ENCODE results near the gene CD58. TPM values are rescaled to one million over a fixed set of nuclear protein-coding genes. Genes with fewer than 3 reads are reported as not detected.
"Not testable (repeated sequence)": the region's sequence is repeated elsewhere in the genome, so short reads cannot be mapped to it uniquely, and the experiment has no call there.

The CD58 gene
- polyA plus RNA-seq, 1 donor (not counting 4 experiments of a cell fraction or from before 2014, with no cell fraction given) = 38.6 TPM

DNA sequence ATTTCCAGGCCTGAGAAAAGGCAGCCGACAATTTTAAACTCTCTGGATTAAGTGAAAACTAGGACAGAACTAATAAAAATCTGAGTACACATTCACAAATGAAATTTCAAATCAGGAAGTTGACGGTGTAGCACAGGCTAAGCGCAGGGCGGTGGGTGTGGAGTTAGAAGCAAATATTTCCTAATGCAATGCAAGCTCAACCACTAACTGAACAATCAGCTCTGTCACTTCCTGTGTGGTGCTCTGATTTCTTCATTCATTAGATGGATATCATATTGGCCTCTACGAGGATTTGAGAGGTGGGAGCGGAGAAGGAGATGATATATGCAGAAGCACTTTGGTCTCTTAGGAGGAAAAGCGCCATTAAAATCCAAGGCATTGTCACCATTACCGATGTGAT, 35.2 kb upstream of the CD58 start:
- H3K4me2 ChIP-seq (ENCODE audit: control insufficient read depth, extremely low read depth, insufficient read depth, low read depth, low read length); H3K27ac ChIP-seq (ENCODE audit: control insufficient read depth, insufficient read depth, low read length); H3K79me2 ChIP-seq (ENCODE audit: control insufficient read depth, insufficient read depth, low read length); H3K9me3 ChIP-seq (ENCODE audit: control insufficient read depth, low read depth, low read length); DNase-seq (ENCODE audit: low read depth, low spot score); H3K9me1 ChIP-seq (ENCODE audit: control insufficient read depth, extremely low read depth, insufficient read depth, low read length); H2AFZ ChIP-seq (ENCODE audit: control insufficient read depth, low read length); FAIRE-seq; H3K36me3 ChIP-seq (ENCODE audit: control insufficient read depth in 2 of 2, extremely low read depth in 1 of 2, insufficient read depth in 2 of 2, low read length in 2 of 2); H3K27me3 ChIP-seq (ENCODE audit: control insufficient read depth, extremely low read depth, insufficient read depth, low read length); dilution Hi-C loops (cut with MboI; ENCODE audit: extremely low pct_ligation_motif_present, low sequenced_read_pairs); H4K20me1 ChIP-seq (ENCODE audit: control insufficient read depth, extremely low read depth, insufficient read depth, low read length); H3K4me3 ChIP-seq (ENCODE audit: control insufficient read depth in 2 of 3, extremely low read depth in 1 of 3, insufficient read depth in 2 of 3, low read depth in 1 of 3, low read length in 3 of 3); H3K9ac ChIP-seq (ENCODE audit: control insufficient read depth, extremely low read depth, insufficient read depth, low read length); H3K4me1 ChIP-seq (ENCODE audit: control insufficient read depth, extremely low read depth, insufficient read depth, low read length): not testable (repeated sequence)

DNA sequence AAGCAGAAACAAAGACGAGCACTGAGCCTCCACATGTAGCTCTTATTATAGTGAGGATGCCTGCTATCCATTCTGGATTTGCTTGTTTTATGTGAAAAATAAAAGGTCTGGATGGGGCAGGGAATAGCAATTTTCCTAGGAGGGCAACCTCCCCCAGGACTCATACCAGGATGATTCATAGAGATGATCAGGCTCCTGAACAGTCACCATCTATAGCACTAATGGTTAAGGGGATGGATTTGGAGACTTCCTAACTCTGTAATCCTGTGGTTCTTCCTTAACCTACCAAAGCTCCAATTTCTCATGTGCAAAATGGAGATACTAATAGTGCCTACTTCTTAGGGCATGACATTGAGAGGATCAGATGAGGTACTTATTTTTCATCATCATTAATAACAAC, 34.5 kb upstream of the CD58 start:
- Histone ChIP-seq H3K9me1 (ENCODE audit: control insufficient read depth, extremely low read depth, insufficient read depth, low read length) (no peaks in the 10 kb centered on the region), H3K4me3 (ENCODE audit: control insufficient read depth in 2 of 3, extremely low read depth in 1 of 3, insufficient read depth in 2 of 3, low read depth in 1 of 3, low read length in 3 of 3) (no peak overlapping the region), H3K9ac (ENCODE audit: control insufficient read depth, extremely low read depth, insufficient read depth, low read length) (no peak overlapping the region), H3K9me3 (ENCODE audit: control insufficient read depth, low read depth, low read length) (no peaks in the 10 kb centered on the region), H3K36me3 (ENCODE audit: control insufficient read depth in 2 of 2, extremely low read depth in 1 of 2, insufficient read depth in 2 of 2, low read length in 2 of 2) (peaks cover 0 to 3% of the 10 kb centered on the region in 2 experiments), H3K4me1 (ENCODE audit: control insufficient read depth, extremely low read depth, insufficient read depth, low read length) (no peaks in the 10 kb centered on the region), H3K4me2 (ENCODE audit: control insufficient read depth, extremely low read depth, insufficient read depth, low read depth, low read length) (no peak overlapping the region), H4K20me1 (ENCODE audit: control insufficient read depth, extremely low read depth, insufficient read depth, low read length) (no peaks in the 10 kb centered on the region), H3K27ac (ENCODE audit: control insufficient read depth, insufficient read depth, low read length) (no peak overlapping the region), H3K27me3 (ENCODE audit: control insufficient read depth, extremely low read depth, insufficient read depth, low read length) (no peaks in the 10 kb centered on the region), H3K79me2 (ENCODE audit: control insufficient read depth, insufficient read depth, low read length) (no peaks in the 10 kb centered on the region), H2AFZ (ENCODE audit: control insufficient read depth, low read length) (no peak overlapping the region)
- no peak for DNase-seq (ENCODE audit: low read depth, low spot score)
- FAIRE-seq = no peak
- TF ChIP-seq CTCF (optimal IDR thresholded peaks at IDR 0.05 in 1 of 3, IDR thresholded peaks at IDR 0.05 in 1 of 3, conservative IDR thresholded peaks at IDR 0.05 in 1 of 3; ENCODE audit: extremely low read depth in 1 of 3, insufficient read depth in 2 of 3, low read length in 3 of 3) = no peak
- TF ChIP-seq EZH2 (IDR thresholded peaks at IDR 0.05; ENCODE audit: low read length) = no peak
- dilution Hi-C loops (cut with MboI; ENCODE audit: extremely low pct_ligation_motif_present, low sequenced_read_pairs) = no loop called here

- H3K27ac ChIP-seq (ENCODE audit: control insufficient read depth, insufficient read depth, low read length); H3K4me3 ChIP-seq (ENCODE audit: control insufficient read depth in 2 of 3, extremely low read depth in 1 of 3, insufficient read depth in 2 of 3, low read depth in 1 of 3, low read length in 3 of 3); FAIRE-seq; H3K9ac ChIP-seq (ENCODE audit: control insufficient read depth, extremely low read depth, insufficient read depth, low read length); H2AFZ ChIP-seq (ENCODE audit: control insufficient read depth, low read length); H3K9me1 ChIP-seq (ENCODE audit: control insufficient read depth, extremely low read depth, insufficient read depth, low read length); H3K36me3 ChIP-seq (ENCODE audit: control insufficient read depth in 2 of 2, extremely low read depth in 1 of 2, insufficient read depth in 2 of 2, low read length in 2 of 2); H3K27me3 ChIP-seq (ENCODE audit: control insufficient read depth, extremely low read depth, insufficient read depth, low read length); H3K9me3 ChIP-seq (ENCODE audit: control insufficient read depth, low read depth, low read length); H3K4me2 ChIP-seq (ENCODE audit: control insufficient read depth, extremely low read depth, insufficient read depth, low read depth, low read length); dilution Hi-C loops (cut with MboI; ENCODE audit: extremely low pct_ligation_motif_present, low sequenced_read_pairs); H3K4me1 ChIP-seq (ENCODE audit: control insufficient read depth, extremely low read depth, insufficient read depth, low read length); H4K20me1 ChIP-seq (ENCODE audit: control insufficient read depth, extremely low read depth, insufficient read depth, low read length); DNase-seq (ENCODE audit: low read depth, low spot score); H3K79me2 ChIP-seq (ENCODE audit: control insufficient read depth, insufficient read depth, low read length): not testable (repeated sequence)
Measured at GRCh38 chr1:116604408-116604807, 33.6 kb upstream of the CD58 start.

GRCh38 chr1:116603646-116604045, 32.8 kb upstream of the CD58 start:
- H3K9me3 ChIP-seq (ENCODE audit: control insufficient read depth, low read depth, low read length); H3K9me1 ChIP-seq (ENCODE audit: control insufficient read depth, extremely low read depth, insufficient read depth, low read length); H3K36me3 ChIP-seq (ENCODE audit: control insufficient read depth in 2 of 2, extremely low read depth in 1 of 2, insufficient read depth in 2 of 2, low read length in 2 of 2); H3K9ac ChIP-seq (ENCODE audit: control insufficient read depth, extremely low read depth, insufficient read depth, low read length); dilution Hi-C loops (cut with MboI; ENCODE audit: extremely low pct_ligation_motif_present, low sequenced_read_pairs); H4K20me1 ChIP-seq (ENCODE audit: control insufficient read depth, extremely low read depth, insufficient read depth, low read length); H3K27ac ChIP-seq (ENCODE audit: control insufficient read depth, insufficient read depth, low read length); H3K27me3 ChIP-seq (ENCODE audit: control insufficient read depth, extremely low read depth, insufficient read depth, low read length); FAIRE-seq; H3K4me2 ChIP-seq (ENCODE audit: control insufficient read depth, extremely low read depth, insufficient read depth, low read depth, low read length); H3K4me3 ChIP-seq (ENCODE audit: control insufficient read depth in 2 of 3, extremely low read depth in 1 of 3, insufficient read depth in 2 of 3, low read depth in 1 of 3, low read length in 3 of 3); DNase-seq (ENCODE audit: low read depth, low spot score); H3K79me2 ChIP-seq (ENCODE audit: control insufficient read depth, insufficient read depth, low read length); H3K4me1 ChIP-seq (ENCODE audit: control insufficient read depth, extremely low read depth, insufficient read depth, low read length); H2AFZ ChIP-seq (ENCODE audit: control insufficient read depth, low read length): not testable (repeated sequence)

Data from keratinocyte (primary cell).